ENCODE data around the gene ISX.

ISX gene

GRCh38 chr22:35053060-35053835, 12.7 kb upstream of the ISX start:
- no peak for DNase-seq

GRCh38 chr22:35054064-35054463, 11.9 kb upstream of the ISX start:
- no peak for DNase-seq

GRCh38 chr22:35056486-35056885, 9.5 kb upstream of the ISX start:
- no peak for DNase-seq

- DNase-seq = no peak
Observed at GRCh38 chr22:35057155-35057554, 8.8 kb upstream of the ISX start.

GRCh38 chr22:35059632-35060031, 6.3 kb upstream of the ISX start:
- no peak for DNase-seq

- no peak for DNase-seq
Observed at GRCh38 chr22:35064664-35065063, 1.3 kb upstream of the ISX start.

GRCh38 chr22:35065183-35065582, 775 bp upstream of the ISX start:
- DNase-seq = no peak

GRCh38 chr22:35066768-35067167, 810 bp downstream of the ISX start:
- DNase-seq = no peak

GRCh38 chr22:35069541-35069940, 3.6 kb downstream of the ISX start:
- no peak for DNase-seq

- DNase-seq = no peak
Observed at GRCh38 chr22:35070451-35071093, 4.6 kb downstream of the ISX start.

- DNase-seq = no peak
Observed at GRCh38 chr22:35071784-35072183, 5.8 kb downstream of the ISX start.

- no peak for DNase-seq
Observed at GRCh38 chr22:35072925-35073324, 7.0 kb downstream of the ISX start.

GRCh38 chr22:35074583-35074982, 8.6 kb downstream of the ISX start:
- no peak for DNase-seq

GRCh38 chr22:35076630-35077029, 10.7 kb downstream of the ISX start:
- DNase-seq = no peak

GRCh38 chr22:35085621-35086020, 19.7 kb downstream of the ISX start:
- DNase-seq = no peak

- no peak for DNase-seq
Observed at GRCh38 chr22:35089139-35089538, 23.2 kb downstream of the ISX start.

- DNase-seq = no peak
Observed at GRCh38 chr22:35092406-35092805, 26.4 kb downstream of the ISX start.

GRCh38 chr22:35098921-35099320, 33.0 kb downstream of the ISX start:
- no peak for DNase-seq

- DNase-seq = no peak
Observed at GRCh38 chr22:35099883-35100282, 33.9 kb downstream of the ISX start.

GRCh38 chr22:35102663-35103062, 36.7 kb downstream of the ISX start:
- DNase-seq = no peak

GRCh38 chr22:35103761-35104160, 37.8 kb downstream of the ISX start:
- DNase-seq = no peak

- no peak for DNase-seq
Observed at GRCh38 chr22:35104491-35104890, 38.5 kb downstream of the ISX start.

- DNase-seq = no peak
Observed at GRCh38 chr22:35109616-35110015, 43.7 kb downstream of the ISX start.

GRCh38 chr22:35111244-35111643, 45.3 kb downstream of the ISX start:
- DNase-seq = no peak

GRCh38 chr22:35113341-35113740, 47.4 kb downstream of the ISX start:
- no peak for DNase-seq

Data from midbrain (tissue), 1 donor.